ENCODE measurements around the gene CD55.

GRCh38 chr1:207291723-207292122, 29.8 kb upstream of the CD55 start:
- TF ChIP-seq CTCF (IDR thresholded peaks at IDR 0.05 in 2 of 3, conservative IDR thresholded peaks at IDR 0.05 in 1 of 3; ENCODE audit: borderline replicate concordance in 1 of 3, insufficient read depth in 1 of 3, low read depth in 2 of 3, low read length in 2 of 3) (no peak), MAX (IDR thresholded peaks at IDR 0.05) (no peak), JUND (IDR thresholded peaks at IDR 0.05) (no peak), REST (IDR thresholded peaks at IDR 0.05; ENCODE audit: low read depth) (no peak), ZFX (IDR thresholded peaks at IDR 0.05) (no peak), TCF7L2 (IDR thresholded peaks at IDR 0.05; ENCODE audit: borderline replicate concordance, extremely low read depth, insufficient read depth, insufficient read length) (no peak), POLR2A (IDR thresholded peaks at IDR 0.05; ENCODE audit: borderline replicate concordance, extremely low read depth, insufficient read depth, insufficient read length) (no peak), RAD21 (IDR thresholded peaks at IDR 0.05; ENCODE audit: low read depth) (no peak)
